Peyer's patch (tissue), 4 donors: ENCODE data around the gene ASCL2.

Source experiments
- POLR2A ChIP-seq, 2 donors: fragments of 450-650 bp; IDR thresholded peaks; one replicate each; pipeline ENCODE4 v1.5.1; 2017; ENCODE audit warnings: antibody characterized with exemption in 2 of 2, mild to moderate bottlenecking in 2 of 2, moderate library complexity in 2 of 2
- TF ChIP-seq, protein P1 (sequence below), 6 experiments: fragments of 450-650 bp in 4 of 6; fragments of 200-600 bp in 2 of 6; sonication (generic) in 1 of 6; IDR thresholded peaks; one replicate each; pipeline ENCODE4 v1.5.1; 2017 to 2019; ENCODE audit warnings: antibody characterized with exemption in 6 of 6, mild to moderate bottlenecking in 3 of 6, moderate library complexity in 1 of 6

- TF ChIP-seq, protein P1, sequence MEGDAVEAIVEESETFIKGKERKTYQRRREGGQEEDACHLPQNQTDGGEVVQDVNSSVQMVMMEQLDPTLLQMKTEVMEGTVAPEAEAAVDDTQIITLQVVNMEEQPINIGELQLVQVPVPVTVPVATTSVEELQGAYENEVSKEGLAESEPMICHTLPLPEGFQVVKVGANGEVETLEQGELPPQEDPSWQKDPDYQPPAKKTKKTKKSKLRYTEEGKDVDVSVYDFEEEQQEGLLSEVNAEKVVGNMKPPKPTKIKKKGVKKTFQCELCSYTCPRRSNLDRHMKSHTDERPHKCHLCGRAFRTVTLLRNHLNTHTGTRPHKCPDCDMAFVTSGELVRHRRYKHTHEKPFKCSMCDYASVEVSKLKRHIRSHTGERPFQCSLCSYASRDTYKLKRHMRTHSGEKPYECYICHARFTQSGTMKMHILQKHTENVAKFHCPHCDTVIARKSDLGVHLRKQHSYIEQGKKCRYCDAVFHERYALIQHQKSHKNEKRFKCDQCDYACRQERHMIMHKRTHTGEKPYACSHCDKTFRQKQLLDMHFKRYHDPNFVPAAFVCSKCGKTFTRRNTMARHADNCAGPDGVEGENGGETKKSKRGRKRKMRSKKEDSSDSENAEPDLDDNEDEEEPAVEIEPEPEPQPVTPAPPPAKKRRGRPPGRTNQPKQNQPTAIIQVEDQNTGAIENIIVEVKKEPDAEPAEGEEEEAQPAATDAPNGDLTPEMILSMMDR (IDR thresholded peaks at IDR 0.05) = no peak
- no peak for TF ChIP-seq POLR2A (IDR thresholded peaks at IDR 0.05)
Observed at GRCh38 chr11:2277008-2277346, 6.6 kb upstream of the ASCL2 start.
